ENCODE measurements around the gene RNF157.

DNA sequence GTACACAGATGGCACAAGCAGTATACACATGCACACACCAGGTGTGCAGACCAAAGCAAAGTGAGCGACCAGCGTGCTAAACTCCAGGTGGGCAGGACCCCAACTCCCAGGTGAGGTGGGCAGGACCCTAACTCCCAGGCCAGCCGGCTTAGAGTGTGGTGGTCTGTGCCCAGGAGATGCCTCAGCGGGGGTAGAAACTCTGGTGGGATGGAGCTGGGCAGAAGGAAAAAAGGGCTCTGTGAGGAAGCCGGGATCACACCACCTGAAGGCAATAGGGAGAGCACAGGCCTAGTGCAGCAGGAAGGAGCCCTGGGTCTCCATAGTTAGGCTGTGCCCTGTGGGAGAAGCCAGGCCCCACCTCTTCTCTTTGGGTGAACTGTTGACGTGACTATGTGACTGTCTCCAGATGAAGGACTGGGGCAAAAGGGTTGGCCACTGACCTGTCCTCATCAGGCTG is 97.7 kb downstream of the RNF157 start:
- TF ChIP-seq, protein P1, sequence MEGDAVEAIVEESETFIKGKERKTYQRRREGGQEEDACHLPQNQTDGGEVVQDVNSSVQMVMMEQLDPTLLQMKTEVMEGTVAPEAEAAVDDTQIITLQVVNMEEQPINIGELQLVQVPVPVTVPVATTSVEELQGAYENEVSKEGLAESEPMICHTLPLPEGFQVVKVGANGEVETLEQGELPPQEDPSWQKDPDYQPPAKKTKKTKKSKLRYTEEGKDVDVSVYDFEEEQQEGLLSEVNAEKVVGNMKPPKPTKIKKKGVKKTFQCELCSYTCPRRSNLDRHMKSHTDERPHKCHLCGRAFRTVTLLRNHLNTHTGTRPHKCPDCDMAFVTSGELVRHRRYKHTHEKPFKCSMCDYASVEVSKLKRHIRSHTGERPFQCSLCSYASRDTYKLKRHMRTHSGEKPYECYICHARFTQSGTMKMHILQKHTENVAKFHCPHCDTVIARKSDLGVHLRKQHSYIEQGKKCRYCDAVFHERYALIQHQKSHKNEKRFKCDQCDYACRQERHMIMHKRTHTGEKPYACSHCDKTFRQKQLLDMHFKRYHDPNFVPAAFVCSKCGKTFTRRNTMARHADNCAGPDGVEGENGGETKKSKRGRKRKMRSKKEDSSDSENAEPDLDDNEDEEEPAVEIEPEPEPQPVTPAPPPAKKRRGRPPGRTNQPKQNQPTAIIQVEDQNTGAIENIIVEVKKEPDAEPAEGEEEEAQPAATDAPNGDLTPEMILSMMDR (IDR thresholded peaks at IDR 0.05) = no peak
- no peak for TF ChIP-seq POLR2A (IDR thresholded peaks at IDR 0.05)

Data from thyroid gland (tissue), 4 donors.